NT2/D1 (cell line): ENCODE results near the gene HERPUD2.

ENCODE experiments used
- SUZ12 ChIP-seq: IDR thresholded peaks from 2 replicates; pipeline ENCODE4 v1.6.1; 2011; ENCODE audit not compliant: insufficient read length, insufficient read depth; ENCODE audit errors: extremely low read depth
- YY1 ChIP-seq: IDR thresholded peaks from 2 replicates; pipeline ENCODE4 v1.6.1; 2011; ENCODE audit not compliant: insufficient read length, insufficient read depth
- ZNF274 ChIP-seq: IDR thresholded peaks from 2 replicates; pipeline ENCODE4 v1.6.1; 2011; ENCODE audit warnings: mild to moderate bottlenecking, low read depth, low read length

- TF ChIP-seq YY1, result no peak
- TF ChIP-seq ZNF274, result no peak
- no peak for TF ChIP-seq SUZ12
Observed at GRCh38 chr7:35738889-35739288, 44.0 kb upstream of the HERPUD2 start.
